HFF-Myc (cell line): ENCODE measurements around the gene SCG2.

Experiments used
- DNase-seq: peaks from one replicate; pipeline ENCODE4 v3.0.0-alpha.2; 2011; ENCODE audit warnings: low read depth; ENCODE audit errors: extremely low read depth
- H3K4me3 ChIP-seq: replicated peaks from 2 replicates; pipeline ENCODE4 v1.5.1; 2011; ENCODE audit warnings: low read depth, mild to moderate bottlenecking, control low read depth, low read length
- TF ChIP-seq, protein P1 (sequence below): IDR thresholded peaks from 2 replicates; pipeline ENCODE4 v1.5.1; 2012; ENCODE audit warnings: mild to moderate bottlenecking, low read depth, low read length, control low read depth; ENCODE audit errors: missing control alignments

The SCG2 gene

GRCh38 chr2:223612501-223612900, 10.3 kb upstream of the SCG2 start:
- no peak for DNase-seq
- H3K4me3 ChIP-seq = peak overlapping the region; percentile 34

DNA sequence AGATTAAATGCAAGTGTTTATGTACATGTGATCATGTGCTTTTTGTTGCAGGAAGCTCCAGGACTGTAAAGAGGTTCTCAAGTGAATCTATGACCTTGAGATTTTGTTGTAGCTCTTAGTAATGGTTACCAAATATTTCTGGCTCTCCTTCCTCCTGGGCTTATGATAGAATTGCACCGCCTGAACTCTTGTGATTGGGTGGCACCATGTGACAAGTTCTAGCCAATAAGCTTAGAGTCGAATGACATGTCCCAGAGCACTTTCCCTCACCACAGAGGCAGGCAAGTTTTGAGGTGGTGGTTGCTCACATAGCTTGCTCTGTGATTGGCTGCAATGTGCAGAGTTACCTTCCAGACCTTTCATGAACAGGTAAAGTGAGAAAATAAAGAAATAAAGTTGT, 8.9 kb upstream of the SCG2 start:
- DNase-seq = no peak
- TF ChIP-seq, protein P1, sequence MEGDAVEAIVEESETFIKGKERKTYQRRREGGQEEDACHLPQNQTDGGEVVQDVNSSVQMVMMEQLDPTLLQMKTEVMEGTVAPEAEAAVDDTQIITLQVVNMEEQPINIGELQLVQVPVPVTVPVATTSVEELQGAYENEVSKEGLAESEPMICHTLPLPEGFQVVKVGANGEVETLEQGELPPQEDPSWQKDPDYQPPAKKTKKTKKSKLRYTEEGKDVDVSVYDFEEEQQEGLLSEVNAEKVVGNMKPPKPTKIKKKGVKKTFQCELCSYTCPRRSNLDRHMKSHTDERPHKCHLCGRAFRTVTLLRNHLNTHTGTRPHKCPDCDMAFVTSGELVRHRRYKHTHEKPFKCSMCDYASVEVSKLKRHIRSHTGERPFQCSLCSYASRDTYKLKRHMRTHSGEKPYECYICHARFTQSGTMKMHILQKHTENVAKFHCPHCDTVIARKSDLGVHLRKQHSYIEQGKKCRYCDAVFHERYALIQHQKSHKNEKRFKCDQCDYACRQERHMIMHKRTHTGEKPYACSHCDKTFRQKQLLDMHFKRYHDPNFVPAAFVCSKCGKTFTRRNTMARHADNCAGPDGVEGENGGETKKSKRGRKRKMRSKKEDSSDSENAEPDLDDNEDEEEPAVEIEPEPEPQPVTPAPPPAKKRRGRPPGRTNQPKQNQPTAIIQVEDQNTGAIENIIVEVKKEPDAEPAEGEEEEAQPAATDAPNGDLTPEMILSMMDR = no peak
- no peak overlapping the region for H3K4me3 ChIP-seq

More at GRCh38 chr2:223612501-223612900, 10.3 kb upstream of the SCG2 start:
- TF ChIP-seq, protein P1 = no peak

DNA sequence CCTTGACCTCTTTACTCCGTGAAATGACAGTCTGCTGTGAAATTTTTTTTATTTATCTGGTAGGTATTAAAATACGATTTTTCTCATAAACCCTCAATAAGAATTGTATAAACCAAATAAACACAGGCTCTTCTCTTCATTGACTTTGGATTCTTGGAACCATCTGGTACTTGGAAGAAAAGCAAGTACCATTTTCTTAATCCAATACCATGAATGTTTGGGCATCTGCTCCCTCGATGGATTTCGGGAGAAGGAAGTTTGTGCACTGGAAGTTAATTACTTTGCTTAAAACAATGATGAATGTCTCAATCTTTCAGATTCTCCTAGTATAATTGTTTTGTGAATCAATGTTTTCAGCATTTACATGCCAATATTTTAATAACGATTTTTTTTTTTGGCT, 5.3 kb upstream of the SCG2 start:
- no peak overlapping the region for H3K4me3 ChIP-seq
- TF ChIP-seq, protein P1 = no peak
- no peak for DNase-seq

DNA sequence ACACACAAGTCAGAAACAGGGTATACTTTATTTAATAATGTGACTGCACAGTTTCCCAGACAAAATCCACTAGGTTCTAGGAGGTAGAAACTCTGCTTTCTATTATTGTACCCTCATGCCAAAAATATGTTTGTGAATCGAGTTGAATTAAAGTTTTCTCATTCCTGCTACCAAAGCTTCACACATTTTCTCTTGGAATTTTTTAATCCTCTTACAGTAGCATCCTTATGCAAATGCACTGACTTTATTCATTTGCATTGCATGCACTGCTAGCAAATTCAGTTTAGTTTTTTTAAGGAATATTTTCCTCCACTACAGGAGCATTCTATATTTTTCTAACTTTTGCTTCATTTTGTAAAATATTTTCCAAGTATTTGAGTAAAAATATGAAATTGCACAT, 4.8 kb upstream of the SCG2 start:
- TF ChIP-seq, protein P1 = no peak
- no peak overlapping the region for H3K4me3 ChIP-seq
- no peak for DNase-seq

GRCh38 chr2:223604231-223604630, 2.1 kb upstream of the SCG2 start:
- no peak overlapping the region for H3K4me3 ChIP-seq
- DNase-seq = no peak
- TF ChIP-seq, protein P1 = no peak

GRCh38 chr2:223602972-223603371, 811 bp upstream of the SCG2 start:
- DNase-seq = no peak
- no peak overlapping the region for H3K4me3 ChIP-seq
- TF ChIP-seq, protein P1 = no peak

DNA sequence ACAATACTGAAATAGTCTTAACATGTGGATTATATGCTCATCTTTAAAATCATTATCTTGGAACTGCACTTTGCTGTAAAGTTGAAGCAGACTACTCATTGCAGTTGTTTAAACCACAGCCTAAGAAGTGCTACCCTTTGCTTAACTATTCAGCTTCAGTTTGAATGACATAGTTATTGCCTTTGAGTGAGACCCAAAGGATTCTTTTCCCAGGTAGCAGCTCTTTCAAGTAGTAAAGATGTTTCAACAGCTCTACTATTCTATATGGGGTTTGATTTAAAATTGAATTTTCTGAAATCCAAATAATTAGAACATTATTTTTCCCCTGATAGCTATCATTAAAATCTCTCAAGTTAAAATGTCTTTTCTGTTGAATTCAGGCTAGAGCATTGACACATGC, 1.1 kb downstream of the SCG2 start:
- H3K4me3 ChIP-seq = no peak overlapping the region
- DNase-seq = no peak
- TF ChIP-seq, protein P1 = no peak
